Measurements from ENCODE around the gene CST6. TPM values are rescaled to one million over a fixed set of nuclear protein-coding genes. Genes with fewer than 3 reads are reported as not detected.

CST6 gene, protein sequence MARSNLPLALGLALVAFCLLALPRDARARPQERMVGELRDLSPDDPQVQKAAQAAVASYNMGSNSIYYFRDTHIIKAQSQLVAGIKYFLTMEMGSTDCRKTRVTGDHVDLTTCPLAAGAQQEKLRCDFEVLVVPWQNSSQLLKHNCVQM
- not detected in 2 replicates for total RNA-seq (2014; rRNA removed; shearing (Covaris generic))
- not detected in 2 replicates for polyA plus RNA-seq (2014; cell fraction: nucleus; rRNA removed)

- DNase-seq (ENCODE audit: extremely low read depth, low read depth), result no peak
These were observed at the start of gene CST6 for GRCh38 chr11:66011785-66012303. Gene CST6, plus strand, starts transcription at chr11:66012008. Its CDS starts 37 bp downstream, at chr11:66012045.

GRCh38 chr11:65962141-65962564 is 49.7 kb upstream of the CST6 start:
- DNase-seq (ENCODE audit: extremely low read depth, low read depth), result no peak

- DNase-seq (ENCODE audit: extremely low read depth, low read depth), result no peak
These were observed 46.9 kb upstream of the CST6 start for GRCh38 chr11:65964906-65965305.

- no peak for DNase-seq (ENCODE audit: extremely low read depth, low read depth)
These were observed 45.6 kb upstream of the CST6 start for GRCh38 chr11:65965986-65966762.

GRCh38 chr11:65967329-65967934 is 44.4 kb upstream of the CST6 start:
- DNase-seq (ENCODE audit: extremely low read depth, low read depth), result no peak

GRCh38 chr11:65968600-65969482 is 43.0 kb upstream of the CST6 start:
- no peak for DNase-seq (ENCODE audit: extremely low read depth, low read depth)

DNA sequence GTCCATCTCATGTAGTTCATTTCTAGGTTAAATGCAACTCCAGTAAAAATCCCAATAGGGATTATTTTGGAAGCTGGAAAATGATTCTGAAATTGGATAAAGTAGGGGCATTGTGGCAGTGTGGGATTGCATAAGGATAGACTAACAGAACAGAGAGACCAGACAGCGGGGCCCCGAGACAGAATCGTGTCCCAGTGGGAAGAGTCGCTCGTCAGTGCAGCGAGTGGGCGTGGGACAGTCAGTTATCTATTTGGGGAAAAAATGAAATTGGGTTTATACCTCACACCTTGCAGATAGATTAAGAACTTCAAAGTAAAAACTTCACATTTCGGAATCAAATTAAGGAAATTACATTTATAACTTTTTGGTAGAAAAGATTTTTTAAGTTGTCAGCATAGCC is 39.7 kb upstream of the CST6 start:
- no peak for DNase-seq (ENCODE audit: extremely low read depth, low read depth)

DNA sequence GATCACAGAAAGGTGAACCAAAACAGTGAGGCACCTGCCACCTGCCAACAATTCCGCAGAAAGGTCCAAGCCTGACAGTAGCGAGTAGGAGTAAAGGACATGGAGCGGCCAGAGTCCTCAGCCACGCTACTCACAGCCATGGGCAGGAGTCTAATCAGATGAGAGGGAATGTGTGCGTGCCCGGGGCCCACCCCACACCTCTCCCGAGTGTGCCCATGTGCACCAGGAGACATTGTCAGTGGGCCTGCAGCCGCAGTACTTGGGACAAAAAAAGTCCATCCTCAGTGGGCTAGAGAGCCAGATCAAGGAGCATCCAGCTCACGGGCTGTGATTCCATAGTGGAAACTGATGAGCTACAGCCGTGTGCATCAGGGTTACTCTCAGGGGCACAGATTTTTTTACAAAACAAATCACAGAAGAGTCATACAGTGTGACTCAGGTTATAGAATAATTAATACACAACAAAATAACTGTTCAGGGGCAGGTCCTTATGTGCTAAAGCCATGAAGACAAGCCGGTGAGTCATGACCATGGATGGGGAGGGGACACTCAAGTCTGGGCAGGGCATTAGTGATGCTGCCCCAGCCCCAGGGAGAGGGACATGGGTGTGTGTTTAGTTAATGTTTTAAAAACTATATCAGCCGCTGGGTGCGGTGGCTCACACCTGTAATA is 38.2 kb upstream of the CST6 start:
- no peak for DNase-seq (ENCODE audit: extremely low read depth, low read depth)

GRCh38 chr11:65975771-65976170 is 36.0 kb upstream of the CST6 start:
- no peak for DNase-seq (ENCODE audit: extremely low read depth, low read depth)

DNA sequence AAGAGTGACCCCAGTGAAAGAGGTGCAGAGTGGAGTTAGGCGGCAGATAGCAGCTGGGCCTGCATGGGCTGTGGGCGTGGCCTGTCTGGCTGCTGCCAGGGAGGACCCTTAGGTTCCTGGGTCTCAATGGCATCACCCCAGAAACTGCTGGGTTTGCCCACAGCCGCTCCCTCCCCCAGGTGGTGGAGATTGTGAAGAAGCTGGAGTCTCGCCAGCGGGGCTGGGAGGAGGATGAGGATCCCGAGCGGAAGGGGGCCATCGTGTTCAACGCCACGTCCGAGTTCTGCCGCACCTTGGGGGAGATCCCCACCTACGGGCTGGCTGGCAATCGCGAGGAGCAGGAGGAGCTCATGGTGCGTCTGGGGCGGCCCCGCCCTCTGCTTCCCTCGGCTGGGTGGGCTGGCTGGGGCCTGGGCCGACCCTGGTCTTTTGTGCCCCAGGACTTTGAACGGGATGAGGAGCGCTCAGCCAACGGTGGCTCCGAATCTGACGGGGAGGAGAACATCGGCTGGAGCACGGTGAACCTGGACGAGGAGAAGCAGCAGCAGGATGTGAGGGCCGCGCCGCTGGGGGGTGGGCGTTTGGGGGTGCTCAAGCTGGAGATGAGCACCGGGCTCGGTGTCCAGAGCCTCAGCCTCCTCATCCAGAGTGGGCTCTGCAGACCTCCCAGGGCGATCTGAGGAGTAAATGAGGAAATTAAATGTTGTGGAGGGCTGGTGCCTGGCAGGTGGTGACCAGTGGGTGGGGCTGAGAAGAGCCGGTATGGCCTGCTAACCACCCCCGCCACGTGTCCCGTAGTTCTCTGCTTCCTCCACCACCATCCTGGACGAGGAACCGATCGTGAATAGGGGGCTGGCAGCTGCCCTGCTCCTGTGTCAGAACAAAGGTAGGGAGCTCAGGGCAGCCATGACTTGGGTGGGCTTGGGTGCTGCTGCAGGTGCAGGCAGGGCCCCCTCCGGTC is 35.3 kb upstream of the CST6 start:
- no peak for DNase-seq (ENCODE audit: extremely low read depth, low read depth)

GRCh38 chr11:65977621-65978390 is 34.0 kb upstream of the CST6 start:
- no peak for DNase-seq (ENCODE audit: extremely low read depth, low read depth)

GRCh38 chr11:65978391-65979238 is 33.2 kb upstream of the CST6 start:
- DNase-seq (ENCODE audit: extremely low read depth, low read depth), result no peak

- no peak for DNase-seq (ENCODE audit: extremely low read depth, low read depth)
These were observed 32.5 kb upstream of the CST6 start for GRCh38 chr11:65979261-65979759.

DNA sequence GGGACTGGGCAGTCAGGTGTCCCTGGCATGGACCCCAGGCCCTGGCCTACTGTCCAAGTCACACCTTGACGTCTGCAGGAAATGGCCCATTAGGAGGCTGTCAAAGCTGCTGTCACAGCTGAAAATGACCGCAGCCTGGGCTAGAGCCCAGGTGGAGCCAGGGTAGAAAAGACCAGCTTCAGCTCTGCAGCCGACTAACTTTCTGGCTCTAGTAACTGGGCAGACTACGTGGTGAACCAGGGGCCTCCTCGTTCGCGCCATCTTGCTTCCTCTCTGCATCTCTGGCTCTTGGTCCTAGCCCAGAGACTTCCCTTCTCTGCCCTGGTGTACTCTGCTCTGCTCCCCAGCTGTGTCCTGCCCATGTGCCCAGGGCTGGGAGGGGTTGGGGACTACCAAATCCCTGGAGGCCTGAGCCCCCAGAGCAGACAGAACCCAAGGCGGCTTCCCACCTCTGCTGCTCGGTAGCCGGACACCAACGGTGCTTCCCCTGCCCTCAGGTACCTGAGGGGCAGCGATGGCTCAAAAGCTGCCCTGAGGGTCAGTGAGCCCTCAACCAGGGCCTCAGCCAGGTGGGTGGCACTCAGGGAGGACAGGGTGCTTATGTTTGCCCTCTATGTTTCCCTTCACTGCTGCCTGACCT is 30.6 kb upstream of the CST6 start:
- DNase-seq (ENCODE audit: extremely low read depth, low read depth), result no peak

- no peak for DNase-seq (ENCODE audit: extremely low read depth, low read depth)
These were observed 29.6 kb upstream of the CST6 start for GRCh38 chr11:65981972-65982823.
